Right lobe of liver (tissue), 6 donors: ENCODE measurements around the gene LYPD6. TPM values are rescaled to one million over a fixed set of nuclear protein-coding genes. Genes with fewer than 3 reads are reported as not detected.

ENCODE experiments used
- ATAC-seq, 4 donors: fragments of 200-7000 bp; cut with Tn5 transposase; one replicate each; pipeline ENCODE4 v1.9.1; 2020; ENCODE audit warnings: mild to moderate bottlenecking in 4 of 4, moderate library complexity in 4 of 4
- DNase-seq, 3 donors: peaks; one replicate each; pipeline ENCODE4 v3.0.0-alpha.2; 2020
- H3K27ac ChIP-seq, 3 donors: fragments of 200-600 bp; one replicate each; pipeline ENCODE4 v1.8.0; 2022
- H3K27me3 ChIP-seq, 2 donors: fragments of 200-600 bp; one replicate each; pipeline ENCODE4 v1.8.0; 2022
- H3K36me3 ChIP-seq, 4 donors: fragments of 200-600 bp; sonication (generic) in 1 of 4; one replicate each; pipeline versions ENCODE4 v1.5.1 to v1.8.0; 2017 to 2022; ENCODE audit warnings: control low read depth in 1 of 4
- H3K4me1 ChIP-seq, 4 donors: fragments of 200-600 bp; sonication (generic) in 1 of 4; one replicate each; pipeline versions ENCODE4 v1.5.1 to v1.8.0; 2017 to 2022; ENCODE audit warnings: control low read depth in 1 of 4
- H3K4me3 ChIP-seq, 3 donors: fragments of 200-600 bp; one replicate each; pipeline ENCODE4 v1.8.0; 2022
- H3K9me3 ChIP-seq, 4 donors: fragments of 200-600 bp; sonication (generic) in 1 of 4; one replicate each; pipeline versions ENCODE4 v1.5.1 to v1.8.0; 2017 to 2022; ENCODE audit warnings: control low read depth in 1 of 4
- CTCF ChIP-seq, 4 donors: fragments of 200-600 bp in 3 of 4; fragments of 450-650 bp in 1 of 4; IDR thresholded peaks; one replicate each; pipeline versions ENCODE4 v1.5.1 to v1.8.0; 2016 to 2022; ENCODE audit warnings: antibody characterized with exemption in 4 of 4, mild to moderate bottlenecking in 2 of 4
- POLR2A ChIP-seq: fragments of 450-650 bp; IDR thresholded peaks from one replicate; pipeline ENCODE4 v1.6.1; 2017; ENCODE audit warnings: antibody characterized with exemption, mild to moderate bottlenecking
- WGBS: methylation state at CpG from one replicate; pipeline ENCODE4 v1.1.6; 2018; ENCODE audit warnings: low coverage, low lambda C conversion rate; ENCODE audit not compliant: insufficient coverage; ENCODE audit errors: missing lambda C conversion rate; 5-methylcytosine and 5-hydroxymethylcytosine counted together
- intact Hi-C, 2 donors: fragments of 100-400 bp; cut with DNase I; formaldehyde crosslinking; loops; one replicate each; pipeline versions ENCODE4 v1.11.2 to v1.14.1; 2022
- total RNA-seq, 6 experiments: library from RNA; depleted of rRNA in 2 of 6; stranded (reverse); fragments of >200 nt in 2 of 6; fragmentation: NEBNext Ultra II Directional in 3 of 6; extraction: Animal tissue kit (Norgen Biotek cat#: 25700) in 3 of 6; gene quantifications; one replicate each; pipeline versions ENCODE4 v1.1.0 to v1.2.4, GENCODE V29; 2016 to 2023
- donor health status: DM: no; HTN: yes; CAD: no.
- donor health status: DM: no; HTN: no; CAD: no.
- donor health status: DM: no; HTN: no; CAD: no.
- donor health status: DM: no; HTN: yes; CAD: no.
- donor health status: DM: no; HTN: yes; CAD: no.

LYPD6 gene
- total RNA-seq, 6 experiments from 2014 or later, result 0.04 to 0.26 (median 0.12) TPM; not detected in 2

- Histone ChIP-seq H3K4me1 (peaks cover 0 to 5% (median 0%) of the 10 kb centered on the region in 4 donors), H3K9me3 (no peaks in the 10 kb centered on the region), H3K27ac (no peak overlapping the region), H3K27me3 (no peaks in the 10 kb centered on the region), H3K4me3 (no peak overlapping the region), H3K36me3 (no peaks in the 10 kb centered on the region)
- ATAC-seq, result no peak
- TF ChIP-seq POLR2A (no peak), CTCF (IDR thresholded peaks at IDR 0.05) (no peak)
- DNase-seq, result no peak
- 55% methylated on average over 2 of the region's 2 CpGs for WGBS
- intact Hi-C loops, result no loop called here
These were observed 3.8 kb downstream of the LYPD6 start for GRCh38 chr2:149334156-149334555.

GRCh38 chr2:149339324-149339723 lies 8.9 kb downstream of the LYPD6 start:
- no peaks in the 10 kb centered on the region for H3K4me1 ChIP-seq
- intact Hi-C loops, result no loop called here
- WGBS, result 59% methylated on average over 2 of the region's 2 CpGs
- H3K4me3 ChIP-seq, result no peak overlapping the region
- no peak for ATAC-seq
- no peaks in the 10 kb centered on the region for H3K27me3 ChIP-seq
- no peaks in the 10 kb centered on the region for H3K36me3 ChIP-seq
- no peak overlapping the region for H3K27ac ChIP-seq
- no peaks in the 10 kb centered on the region for H3K9me3 ChIP-seq
- TF ChIP-seq CTCF (IDR thresholded peaks at IDR 0.05), result no peak
- TF ChIP-seq POLR2A, result no peak
- DNase-seq, result no peak

- ATAC-seq (no peak), DNase-seq (no peak)
- WGBS, result 43% methylated on average over 1 of the region's 1 CpG
- Histone ChIP-seq H3K27ac (no peak overlapping the region), H3K4me3 (no peak overlapping the region), H3K4me1 (no peaks in the 10 kb centered on the region), H3K9me3 (no peaks in the 10 kb centered on the region), H3K27me3 (no peaks in the 10 kb centered on the region), H3K36me3 (no peaks in the 10 kb centered on the region)
- no peak for TF ChIP-seq CTCF (IDR thresholded peaks at IDR 0.05)
- no peak for TF ChIP-seq POLR2A
- intact Hi-C loops, result no loop called here
These were observed 12.1 kb downstream of the LYPD6 start for GRCh38 chr2:149342509-149342908.

- ATAC-seq (no peak), DNase-seq (no peak)
- no peak overlapping the region for H3K27ac ChIP-seq
- H3K4me1 ChIP-seq, result no peaks in the 10 kb centered on the region
- intact Hi-C loops, result no loop called here
- WGBS, result 62% methylated on average over 2 of the region's 2 CpGs
- no peaks in the 10 kb centered on the region for H3K36me3 ChIP-seq
- H3K9me3 ChIP-seq, result no peaks in the 10 kb centered on the region
- no peak overlapping the region for H3K4me3 ChIP-seq
- TF ChIP-seq CTCF (IDR thresholded peaks at IDR 0.05) (no peak), POLR2A (no peak)
- no peaks in the 10 kb centered on the region for H3K27me3 ChIP-seq
These were observed 13.7 kb downstream of the LYPD6 start for GRCh38 chr2:149344105-149344504.

GRCh38 chr2:149346272-149346671 lies 15.9 kb downstream of the LYPD6 start:
- no peak for ATAC-seq
- no peak overlapping the region for H3K4me3 ChIP-seq
- no peaks in the 10 kb centered on the region for H3K36me3 ChIP-seq
- TF ChIP-seq CTCF (IDR thresholded peaks at IDR 0.05), result no peak
- TF ChIP-seq POLR2A, result no peak
- no peaks in the 10 kb centered on the region for H3K4me1 ChIP-seq
- intact Hi-C loops, result no loop called here
- H3K27ac ChIP-seq, result no peak overlapping the region
- WGBS, result 67% methylated on average over 2 of the region's 2 CpGs
- no peaks in the 10 kb centered on the region for H3K27me3 ChIP-seq
- no peak for DNase-seq
- no peaks in the 10 kb centered on the region for H3K9me3 ChIP-seq
